Smooth muscle cell (in vitro differentiated cells): ENCODE results near the gene DTWD2. TPM values are rescaled to one million over a fixed set of nuclear protein-coding genes. Genes with fewer than 3 reads are reported as not detected.

Source experiments
- DNase-seq: peaks from one replicate; lab custom pipeline; 2025; ENCODE audit not compliant: unreplicated experiment; lab: John Stamatoyannopoulos, UW
- H2AFZ ChIP-seq: fragments of 200-600 bp; sonication (generic); 2 replicates; pipeline ENCODE4 v1.6.0; 2016; ENCODE audit warnings: antibody characterized with exemption, low read depth, mild to moderate bottlenecking
- H3F3A ChIP-seq: fragments of 200-600 bp; sonication (generic); 2 replicates; pipeline ENCODE4 v1.6.0; 2017; ENCODE audit warnings: antibody characterized with exemption, low read depth
- H3K27ac ChIP-seq: fragments of 200-600 bp; sonication (generic); 2 replicates; pipeline ENCODE4 v1.5.1; 2016; ENCODE audit warnings: low read depth, mild to moderate bottlenecking
- H3K27me3 ChIP-seq: fragments of 200-600 bp; sonication (generic); 2 replicates; pipeline ENCODE4 v1.6.1; 2016; ENCODE audit warnings: low read depth, mild to moderate bottlenecking
- H3K36me3 ChIP-seq: fragments of 200-600 bp; sonication (generic); 2 replicates; pipeline ENCODE4 v1.5.1; 2016; ENCODE audit warnings: low read depth
- H3K4me1 ChIP-seq: fragments of 200-600 bp; sonication (generic); 2 replicates; pipeline ENCODE4 v1.5.1; 2016; ENCODE audit warnings: low read depth
- H3K4me2 ChIP-seq: fragments of 200-600 bp; sonication (generic); 2 replicates; pipeline ENCODE4 v1.6.0; 2016; ENCODE audit warnings: mild to moderate bottlenecking
- H3K4me3 ChIP-seq: fragments of 200-600 bp; sonication (generic); 2 replicates; pipeline ENCODE4 v1.5.1; 2016; ENCODE audit warnings: mild to moderate bottlenecking
- H3K79me2 ChIP-seq: fragments of 200-600 bp; sonication (generic); 2 replicates; pipeline ENCODE4 v1.6.0; 2016; ENCODE audit warnings: low read depth, mild to moderate bottlenecking
- H3K9ac ChIP-seq: fragments of 200-600 bp; sonication (generic); 2 replicates; pipeline ENCODE4 v1.6.0; 2016; ENCODE audit warnings: low read depth
- H3K9me3 ChIP-seq: fragments of 200-600 bp; sonication (generic); replicated peaks from 2 replicates; pipeline ENCODE4 v1.5.1; 2016; ENCODE audit warnings: low read depth
- H4K20me1 ChIP-seq: fragments of 200-600 bp; sonication (generic); 2 replicates; pipeline ENCODE4 v1.6.0; 2016; ENCODE audit warnings: low read depth
- WGBS: methylation state at CpG from one replicate; pipeline ENCODE4 v1.1.7; 2016; ENCODE audit warnings: low lambda C conversion rate; 5-methylcytosine and 5-hydroxymethylcytosine counted together
- polyA plus RNA-seq: library from polyadenylated mRNA; unstranded; fragments of >200 nt; fragmentation: Nextera tagmentation; extraction: Ambion mirVana; gene quantifications from 2 replicates; pipeline ENCODE4 v1.2.1, GENCODE V29; 2016
- total RNA-seq: library from RNA; depleted of rRNA; stranded (reverse); fragments of >200 nt; gene quantifications from 2 replicates; pipeline ENCODE4 v1.2.3, GENCODE V29; 2014
- TF ChIP-seq, protein P1 (sequence below): fragments of 200-600 bp; sonication (generic); IDR thresholded peaks from 2 replicates; pipeline ENCODE4 v1.5.1; 2017; ENCODE audit warnings: borderline replicate concordance, mild to moderate bottlenecking, antibody characterized with exemption; ENCODE audit not compliant: insufficient read depth, poor library complexity, severe bottlenecking

DTWD2 gene
- total and polyA plus RNA-seq, 2 experiments from 2014 or later, result 0.58 to 1.7 TPM

DNA sequence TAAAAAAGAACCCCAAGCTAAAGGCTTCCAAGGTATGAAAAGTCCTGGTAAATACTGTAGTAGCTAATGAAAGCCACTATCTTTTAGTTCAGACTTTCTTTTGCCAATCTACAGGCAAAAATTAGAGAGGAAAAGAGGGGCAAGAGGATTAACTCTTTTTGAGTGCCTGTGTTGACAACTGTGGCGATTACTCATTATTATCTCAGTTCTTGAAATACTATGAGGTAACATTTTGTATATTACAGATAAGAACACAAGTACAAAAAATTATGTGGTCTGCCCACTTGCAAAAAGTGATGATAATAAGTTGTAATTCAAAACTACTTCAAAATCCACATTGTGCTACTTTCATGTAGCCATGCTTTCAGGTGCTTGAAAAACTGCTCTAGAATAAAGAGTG is 144.0 kb downstream of the DTWD2 start:
- no peak overlapping the region for H3K27ac ChIP-seq
- 97% methylated on average over 1 of the region's 1 CpG for WGBS
- H3K27me3 ChIP-seq, result no peaks in the 10 kb centered on the region
- no peaks in the 10 kb centered on the region for H4K20me1 ChIP-seq
- no peak for DNase-seq
- H2AFZ ChIP-seq, result no peak overlapping the region
- no peaks in the 10 kb centered on the region for H3K79me2 ChIP-seq
- no peaks in the 10 kb centered on the region for H3K4me1 ChIP-seq
- no peaks in the 10 kb centered on the region for H3K9me3 ChIP-seq
- no peaks in the 10 kb centered on the region for H3K36me3 ChIP-seq
- no peak overlapping the region for H3K9ac ChIP-seq
- H3K4me3 ChIP-seq, result no peak overlapping the region
- no peak overlapping the region for H3K4me2 ChIP-seq
- no peaks in the 10 kb centered on the region for H3F3A ChIP-seq
- TF ChIP-seq, protein P1, sequence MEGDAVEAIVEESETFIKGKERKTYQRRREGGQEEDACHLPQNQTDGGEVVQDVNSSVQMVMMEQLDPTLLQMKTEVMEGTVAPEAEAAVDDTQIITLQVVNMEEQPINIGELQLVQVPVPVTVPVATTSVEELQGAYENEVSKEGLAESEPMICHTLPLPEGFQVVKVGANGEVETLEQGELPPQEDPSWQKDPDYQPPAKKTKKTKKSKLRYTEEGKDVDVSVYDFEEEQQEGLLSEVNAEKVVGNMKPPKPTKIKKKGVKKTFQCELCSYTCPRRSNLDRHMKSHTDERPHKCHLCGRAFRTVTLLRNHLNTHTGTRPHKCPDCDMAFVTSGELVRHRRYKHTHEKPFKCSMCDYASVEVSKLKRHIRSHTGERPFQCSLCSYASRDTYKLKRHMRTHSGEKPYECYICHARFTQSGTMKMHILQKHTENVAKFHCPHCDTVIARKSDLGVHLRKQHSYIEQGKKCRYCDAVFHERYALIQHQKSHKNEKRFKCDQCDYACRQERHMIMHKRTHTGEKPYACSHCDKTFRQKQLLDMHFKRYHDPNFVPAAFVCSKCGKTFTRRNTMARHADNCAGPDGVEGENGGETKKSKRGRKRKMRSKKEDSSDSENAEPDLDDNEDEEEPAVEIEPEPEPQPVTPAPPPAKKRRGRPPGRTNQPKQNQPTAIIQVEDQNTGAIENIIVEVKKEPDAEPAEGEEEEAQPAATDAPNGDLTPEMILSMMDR, result no peak

DNA sequence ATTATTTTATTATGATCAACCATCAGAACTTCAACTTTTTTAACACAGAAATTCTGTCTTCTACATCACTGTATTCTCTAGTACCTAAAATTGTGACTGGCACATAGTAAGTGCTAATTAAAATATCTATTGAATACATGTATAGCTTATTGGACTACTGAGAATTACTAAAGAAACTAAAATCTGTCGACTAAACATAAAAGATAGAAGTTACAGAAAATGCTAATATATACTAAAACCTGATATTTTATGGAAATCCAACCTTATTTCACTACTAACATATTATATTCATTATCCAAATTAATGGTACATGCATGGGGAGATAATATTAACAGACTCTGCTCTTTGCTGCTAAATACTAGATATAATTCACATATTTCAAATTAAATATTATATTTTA is 153.6 kb downstream of the DTWD2 start:
- Histone ChIP-seq H3K36me3 (no peaks in the 10 kb centered on the region), H4K20me1 (no peaks in the 10 kb centered on the region), H3K4me1 (no peaks in the 10 kb centered on the region), H2AFZ (no peak overlapping the region), H3K4me2 (no peak overlapping the region), H3K9ac (no peak overlapping the region), H3K9me3 (no peaks in the 10 kb centered on the region), H3K27me3 (no peaks in the 10 kb centered on the region), H3K4me3 (no peak overlapping the region), H3F3A (no peaks in the 10 kb centered on the region), H3K79me2 (no peaks in the 10 kb centered on the region), H3K27ac (no peak overlapping the region)
- TF ChIP-seq, protein P1, result no peak
- WGBS, result 80% methylated on average over 1 of the region's 1 CpG
- DNase-seq, result no peak

DNA sequence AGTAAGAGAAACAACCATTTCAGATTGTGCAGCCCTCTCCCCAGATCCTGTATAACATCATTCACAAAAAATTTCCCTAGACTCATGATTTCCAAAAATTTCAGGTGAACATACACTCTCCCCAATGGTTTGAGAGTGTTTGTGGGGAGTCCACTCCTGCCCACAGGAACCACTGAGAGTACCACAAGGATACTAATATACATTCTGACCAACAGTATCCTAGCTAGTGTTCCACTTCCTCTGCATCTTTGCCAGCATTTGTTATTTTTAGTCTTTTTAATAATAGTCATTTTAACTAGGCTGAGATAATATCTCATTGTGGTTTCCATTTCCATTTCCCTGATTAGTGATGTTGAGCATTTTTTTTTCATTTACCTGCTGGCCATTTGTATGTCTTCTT is 155.4 kb downstream of the DTWD2 start:
- no peaks in the 10 kb centered on the region for H3K27me3 ChIP-seq
- no peak overlapping the region for H3K9ac ChIP-seq
- no peak overlapping the region for H3K27ac ChIP-seq
- DNase-seq, result no peak
- H2AFZ ChIP-seq, result no peak overlapping the region
- H3K79me2 ChIP-seq, result no peaks in the 10 kb centered on the region
- TF ChIP-seq, protein P1, result no peak
- H3F3A ChIP-seq, result no peaks in the 10 kb centered on the region
- no peaks in the 10 kb centered on the region for H4K20me1 ChIP-seq
- H3K36me3 ChIP-seq, result no peaks in the 10 kb centered on the region
- no peak overlapping the region for H3K4me3 ChIP-seq
- no peaks in the 10 kb centered on the region for H3K9me3 ChIP-seq
- H3K4me2 ChIP-seq, result no peak overlapping the region
- H3K4me1 ChIP-seq, result no peaks in the 10 kb centered on the region

DNA sequence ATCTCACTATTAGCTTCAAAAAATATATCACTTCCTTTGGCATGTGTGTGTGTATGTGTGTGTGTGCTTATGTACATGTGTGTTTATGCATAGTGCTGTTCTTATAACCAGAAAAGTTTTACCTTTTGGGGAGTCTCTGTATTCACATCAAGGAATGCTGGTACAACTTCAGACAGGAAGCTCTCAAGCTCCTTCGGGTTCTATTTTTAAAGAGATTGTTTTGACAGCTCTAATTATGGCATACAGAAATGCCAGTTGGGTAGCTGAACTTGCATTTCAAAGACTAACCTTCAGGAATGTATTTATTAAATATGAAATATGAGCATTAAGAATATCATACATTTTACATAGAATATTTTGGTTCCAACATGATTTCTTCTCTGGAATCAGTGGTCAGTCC is 163.1 kb downstream of the DTWD2 start:
- no peaks in the 10 kb centered on the region for H3K4me1 ChIP-seq
- 86% methylated on average over 1 of the region's 1 CpG for WGBS
- H3K9ac ChIP-seq, result no peak overlapping the region
- no peaks in the 10 kb centered on the region for H3K36me3 ChIP-seq
- TF ChIP-seq, protein P1, result no peak
- H4K20me1 ChIP-seq, result no peaks in the 10 kb centered on the region
- H2AFZ ChIP-seq, result no peak overlapping the region
- H3K79me2 ChIP-seq, result no peaks in the 10 kb centered on the region
- DNase-seq, result no peak
- H3K4me3 ChIP-seq, result no peak overlapping the region
- no peak overlapping the region for H3K27ac ChIP-seq
- no peaks in the 10 kb centered on the region for H3K9me3 ChIP-seq
- no peaks in the 10 kb centered on the region for H3F3A ChIP-seq
- H3K27me3 ChIP-seq, result no peaks in the 10 kb centered on the region
- H3K4me2 ChIP-seq, result no peak overlapping the region
